ENCODE measurements around the gene PEAR1.

Gene PEAR1

GRCh38 chr1:156931974-156932710, 38.6 kb downstream of the PEAR1 start:
- no peak for TF ChIP-seq POLR2A (IDR thresholded peaks at IDR 0.05; ENCODE audit: extremely low read depth, insufficient read length)
- no peak for TF ChIP-seq MAX (IDR thresholded peaks at IDR 0.05; ENCODE audit: low read depth, low read length)
- no peak for TF ChIP-seq CTCF (IDR thresholded peaks at IDR 0.05; ENCODE audit: low read depth, low read length)
- TF ChIP-seq MYC (IDR thresholded peaks at IDR 0.05; ENCODE audit: low read depth, low read length), result no peak
- no peak for DNase-seq (ENCODE audit: low read depth)
- H3K4me3 ChIP-seq (ENCODE audit: low read depth, low read length), result no peak overlapping the region

- no peak for DNase-seq (ENCODE audit: low read depth)
- H3K4me3 ChIP-seq (ENCODE audit: low read depth, low read length), result no peak overlapping the region
- TF ChIP-seq CTCF (IDR thresholded peaks at IDR 0.05; ENCODE audit: low read depth, low read length), result no peak
- no peak for TF ChIP-seq POLR2A (IDR thresholded peaks at IDR 0.05; ENCODE audit: extremely low read depth, insufficient read length)
- no peak for TF ChIP-seq MYC (IDR thresholded peaks at IDR 0.05; ENCODE audit: low read depth, low read length)
- TF ChIP-seq MAX (IDR thresholded peaks at IDR 0.05; ENCODE audit: low read depth, low read length), result no peak
Observed at GRCh38 chr1:156933136-156933535, 39.6 kb downstream of the PEAR1 start.

- no peak for DNase-seq (ENCODE audit: low read depth)
- TF ChIP-seq MYC (IDR thresholded peaks at IDR 0.05; ENCODE audit: low read depth, low read length) (no peak), MAX (IDR thresholded peaks at IDR 0.05; ENCODE audit: low read depth, low read length) (no peak), POLR2A (IDR thresholded peaks at IDR 0.05; ENCODE audit: extremely low read depth, insufficient read length) (no peak), CTCF (IDR thresholded peaks at IDR 0.05; ENCODE audit: low read depth, low read length) (no peak)
- H3K4me3 ChIP-seq (ENCODE audit: low read depth, low read length), result no peak overlapping the region
Observed at GRCh38 chr1:156935505-156936128, 42.1 kb downstream of the PEAR1 start.

- DNase-seq (ENCODE audit: low read depth), result no peak
- TF ChIP-seq MAX (IDR thresholded peaks at IDR 0.05; ENCODE audit: low read depth, low read length), result no peak
- TF ChIP-seq POLR2A (IDR thresholded peaks at IDR 0.05; ENCODE audit: extremely low read depth, insufficient read length), result no peak
- no peak for TF ChIP-seq MYC (IDR thresholded peaks at IDR 0.05; ENCODE audit: low read depth, low read length)
- TF ChIP-seq CTCF (IDR thresholded peaks at IDR 0.05; ENCODE audit: low read depth, low read length), result no peak
Observed at GRCh38 chr1:156936191-156936590, 42.7 kb downstream of the PEAR1 start.

GRCh38 chr1:156936721-156937220, 43.3 kb downstream of the PEAR1 start:
- no peak for TF ChIP-seq MYC (IDR thresholded peaks at IDR 0.05; ENCODE audit: low read depth, low read length)
- no peak for TF ChIP-seq POLR2A (IDR thresholded peaks at IDR 0.05; ENCODE audit: extremely low read depth, insufficient read length)
- no peak for TF ChIP-seq MAX (IDR thresholded peaks at IDR 0.05; ENCODE audit: low read depth, low read length)
- TF ChIP-seq CTCF (IDR thresholded peaks at IDR 0.05; ENCODE audit: low read depth, low read length), result no peak
- DNase-seq (ENCODE audit: low read depth), result no peak
- H3K4me3 ChIP-seq (ENCODE audit: low read depth, low read length), result no peak overlapping the region

More at GRCh38 chr1:156936191-156936590, 42.7 kb downstream of the PEAR1 start:
- H3K4me3 ChIP-seq (ENCODE audit: low read depth, low read length), result no peak overlapping the region

Data from NB4 (cell line).